NT2/D1 (cell line): Measurements from ENCODE around the gene SLC48A1.

Experiments
- DNase-seq: peaks from one replicate; pipeline ENCODE4 v3.0.0-alpha.2; 2011; ENCODE audit warnings: low read depth, low spot score
- H3K27me3 ChIP-seq: 2 replicates; pipeline ENCODE4 v1.6.0; 2011; ENCODE audit warnings: mild to moderate bottlenecking; ENCODE audit not compliant: insufficient read length, insufficient read depth
- H3K36me3 ChIP-seq: 2 replicates; pipeline ENCODE4 v1.6.1; 2011; ENCODE audit warnings: mild to moderate bottlenecking, low read length, mixed read lengths; ENCODE audit not compliant: insufficient read depth, insufficient read length
- H3K4me1 ChIP-seq: 2 replicates; pipeline ENCODE4 v1.5.1; 2011; ENCODE audit not compliant: insufficient read depth, insufficient read length
- H3K4me3 ChIP-seq: 2 replicates; pipeline ENCODE4 v1.5.1; 2011; ENCODE audit warnings: low read depth; ENCODE audit not compliant: insufficient read length
- H3K9ac ChIP-seq: 2 replicates; pipeline ENCODE4 v1.6.0; 2011; ENCODE audit warnings: low read depth; ENCODE audit not compliant: insufficient read length
- H3K9me3 ChIP-seq: 2 replicates; pipeline ENCODE4 v1.5.1; 2011; ENCODE audit warnings: mild to moderate bottlenecking, low read length; ENCODE audit not compliant: insufficient read depth
- SUZ12 ChIP-seq: IDR thresholded peaks from 2 replicates; pipeline ENCODE4 v1.6.1; 2011; ENCODE audit not compliant: insufficient read length, insufficient read depth; ENCODE audit errors: extremely low read depth
- YY1 ChIP-seq: IDR thresholded peaks from 2 replicates; pipeline ENCODE4 v1.6.1; 2011; ENCODE audit not compliant: insufficient read length, insufficient read depth
- ZNF274 ChIP-seq: IDR thresholded peaks from 2 replicates; pipeline ENCODE4 v1.6.1; 2011; ENCODE audit warnings: mild to moderate bottlenecking, low read depth, low read length

Gene SLC48A1

GRCh38 chr12:47799357-47799955 lies 26.4 kb downstream of the SLC48A1 start:
- Histone ChIP-seq H3K9ac (no peak overlapping the region), H3K9me3 (no peaks in the 10 kb centered on the region), H3K4me3 (no peak overlapping the region), H3K27me3 (no peaks in the 10 kb centered on the region), H3K36me3 (peaks cover 96% of the 10 kb centered on the region), H3K4me1 (peaks cover 41% of the 10 kb centered on the region)
- TF ChIP-seq SUZ12 (no peak), ZNF274 (no peak), YY1 (no peak)
- no peak for DNase-seq

DNA sequence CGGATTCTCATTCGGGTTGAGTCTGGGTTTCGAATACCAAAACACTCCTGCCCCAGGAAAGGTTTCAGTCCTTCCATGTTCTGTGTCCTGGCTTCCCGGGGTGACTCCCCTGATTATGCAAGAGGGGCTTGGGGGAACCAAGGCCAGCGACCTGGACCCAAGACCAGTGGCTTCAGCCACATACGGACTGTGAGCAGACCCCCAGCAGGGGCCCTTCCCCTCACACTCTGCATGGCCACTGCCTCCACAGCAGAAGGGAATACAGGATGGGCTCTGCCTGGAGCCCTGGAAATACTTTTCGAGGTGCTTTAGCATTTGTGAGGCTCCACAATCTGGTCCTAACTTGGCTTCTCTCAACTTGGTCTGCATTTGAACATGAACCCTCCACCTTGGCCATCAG lies 27.5 kb downstream of the SLC48A1 start:
- H3K9ac ChIP-seq, result no peak overlapping the region
- H3K4me1 ChIP-seq, result peaks cover 44% of the 10 kb centered on the region
- H3K9me3 ChIP-seq, result no peaks in the 10 kb centered on the region
- no peaks in the 10 kb centered on the region for H3K27me3 ChIP-seq
- peaks cover 96% of the 10 kb centered on the region for H3K36me3 ChIP-seq
- no peak for DNase-seq
- TF ChIP-seq YY1, result no peak
- no peak for TF ChIP-seq ZNF274
- TF ChIP-seq SUZ12, result no peak
- no peak overlapping the region for H3K4me3 ChIP-seq

DNA sequence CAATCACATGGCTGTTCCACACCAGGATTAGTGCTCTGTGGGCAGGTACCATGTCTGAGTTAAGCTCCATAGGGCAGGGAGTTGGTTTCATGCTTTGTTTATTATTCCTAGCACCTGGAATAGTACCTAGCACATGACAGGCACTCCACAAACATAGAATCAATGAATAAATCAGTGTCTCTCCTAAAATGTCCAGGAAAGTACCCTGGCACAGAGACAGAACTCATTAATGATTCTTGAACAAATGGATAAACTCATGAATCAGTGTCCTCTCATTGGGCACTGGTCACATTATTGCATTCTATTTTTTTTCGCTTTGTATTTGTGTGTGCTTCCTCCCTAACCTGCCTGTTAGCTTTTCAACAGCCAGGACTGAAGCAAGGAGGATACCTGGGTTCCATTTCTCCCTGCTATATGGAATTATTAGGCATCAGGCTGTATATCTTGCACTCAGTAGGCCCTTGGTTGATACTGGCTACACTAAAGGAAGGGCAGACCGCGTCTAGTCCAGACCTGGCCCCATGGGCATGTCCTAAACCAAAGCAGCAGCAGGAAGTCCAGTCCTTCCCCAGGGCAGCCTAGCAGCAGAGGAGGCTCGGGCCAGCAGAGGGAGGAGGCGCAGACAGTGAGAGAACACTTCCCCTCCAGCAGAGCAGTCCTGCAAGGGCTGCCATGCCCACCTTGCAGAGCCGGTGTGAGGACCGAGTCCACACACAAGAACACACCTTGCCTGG lies 28.3 kb downstream of the SLC48A1 start:
- H3K4me1 ChIP-seq, result peaks cover 44% of the 10 kb centered on the region
- H3K36me3 ChIP-seq, result peaks cover 97% of the 10 kb centered on the region

GRCh38 chr12:47801904-47802246 lies 28.8 kb downstream of the SLC48A1 start:
- H3K9me3 ChIP-seq, result no peaks in the 10 kb centered on the region
- no peak for DNase-seq
- H3K36me3 ChIP-seq, result peaks cover 97% of the 10 kb centered on the region

More for the DNA sequence above, 28.3 kb downstream of the SLC48A1 start:
- DNase-seq, result no peak
- Histone ChIP-seq H3K9me3 (no peaks in the 10 kb centered on the region), H3K27me3 (no peaks in the 10 kb centered on the region), H3K9ac (no peak overlapping the region), H3K4me3 (no peak overlapping the region)
- TF ChIP-seq YY1 (no peak), ZNF274 (no peak), SUZ12 (no peak)

DNA sequence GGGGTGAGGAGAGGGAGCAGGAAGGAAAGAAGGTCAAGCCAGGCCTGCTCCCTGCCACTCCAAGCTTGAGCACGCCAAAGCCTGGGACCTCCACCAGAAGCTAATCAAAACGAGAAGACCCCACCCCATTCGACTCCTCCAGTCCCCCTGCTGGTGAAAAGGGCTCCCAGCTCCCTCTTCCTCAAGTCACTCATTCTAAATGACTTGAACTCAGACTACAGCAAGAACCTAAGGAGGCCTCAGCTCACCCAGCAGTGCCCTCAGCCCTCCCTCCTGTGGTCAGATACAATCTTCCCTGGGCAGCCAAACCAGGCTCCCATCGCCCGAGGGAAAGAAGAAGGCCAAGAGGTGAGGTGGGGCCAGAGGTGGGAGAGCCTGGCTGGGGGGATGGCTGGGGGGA lies 29.3 kb downstream of the SLC48A1 start:
- Histone ChIP-seq H3K36me3 (peaks cover 93% of the 10 kb centered on the region), H3K9me3 (no peaks in the 10 kb centered on the region), H3K9ac (no peak overlapping the region), H3K4me1 (peaks cover 45% of the 10 kb centered on the region), H3K27me3 (no peaks in the 10 kb centered on the region), H3K4me3 (no peak overlapping the region)
- DNase-seq, result no peak
- TF ChIP-seq YY1 (no peak), SUZ12 (no peak), ZNF274 (no peak)

More at GRCh38 chr12:47801904-47802246, 28.8 kb downstream of the SLC48A1 start:
- no peak overlapping the region for H3K9ac ChIP-seq
- peaks cover 44% of the 10 kb centered on the region for H3K4me1 ChIP-seq
- no peaks in the 10 kb centered on the region for H3K27me3 ChIP-seq
- TF ChIP-seq YY1 (no peak), SUZ12 (no peak), ZNF274 (no peak)
- H3K4me3 ChIP-seq, result no peak overlapping the region

DNA sequence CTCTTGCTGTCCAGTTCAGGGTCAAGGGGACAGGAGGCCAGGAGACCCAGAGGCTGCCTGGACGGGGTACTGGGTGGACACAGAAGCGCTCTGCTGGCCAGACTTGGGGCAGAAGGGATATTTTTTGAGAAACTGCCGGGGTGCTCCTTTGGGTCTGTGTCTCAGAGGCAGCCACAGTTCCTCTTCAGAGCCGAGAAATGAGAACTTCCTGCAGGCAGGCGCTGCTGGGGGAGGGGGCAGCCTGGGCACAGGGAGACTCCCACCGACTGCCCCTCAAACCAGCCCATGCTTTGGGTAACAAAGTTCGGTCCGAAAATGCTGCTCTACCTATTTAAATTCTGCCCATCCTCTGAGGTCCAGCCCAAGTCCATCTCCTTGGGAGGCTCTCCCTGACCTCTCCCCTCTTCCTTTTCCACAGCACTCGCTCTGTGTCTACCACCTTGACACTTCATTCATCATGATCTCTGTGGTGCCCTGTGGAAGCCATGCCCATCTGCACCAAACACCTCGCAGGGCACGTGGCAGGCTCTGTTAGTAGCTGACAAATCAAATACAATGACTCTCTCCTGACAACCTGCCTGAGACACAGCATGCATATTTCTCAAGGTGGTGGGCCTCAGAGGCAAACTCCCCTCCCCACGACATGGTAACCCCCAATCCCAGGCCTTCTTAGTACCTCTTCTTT lies 30.3 kb downstream of the SLC48A1 start:
- Histone ChIP-seq H3K27me3 (no peaks in the 10 kb centered on the region), H3K9ac (no peak overlapping the region), H3K36me3 (peaks cover 90% of the 10 kb centered on the region)

DNA sequence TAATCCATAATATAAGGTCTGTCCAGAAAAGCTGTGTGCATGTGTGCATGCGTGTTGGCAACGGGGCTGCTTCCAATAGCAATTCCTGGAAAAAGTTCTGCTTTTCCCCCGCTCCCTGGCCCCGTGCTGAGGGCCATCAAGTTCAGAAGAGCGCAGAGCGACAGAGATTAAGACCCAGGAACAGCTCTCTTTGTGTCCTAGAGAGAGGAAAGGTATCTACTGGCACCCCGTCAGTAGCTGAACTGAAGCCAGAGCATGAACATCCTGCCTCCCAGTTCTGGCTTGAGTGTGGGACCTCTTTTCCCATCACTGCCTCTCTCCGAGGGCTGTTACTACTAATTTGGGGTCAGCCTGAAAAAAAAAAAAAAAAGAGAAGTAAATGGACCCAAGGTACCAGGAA lies 31.1 kb downstream of the SLC48A1 start:
- Histone ChIP-seq H3K4me3 (no peak overlapping the region), H3K4me1 (peaks cover 52% of the 10 kb centered on the region), H3K9ac (no peak overlapping the region), H3K9me3 (no peaks in the 10 kb centered on the region), H3K36me3 (peaks cover 83% of the 10 kb centered on the region), H3K27me3 (no peaks in the 10 kb centered on the region)
- no peak for TF ChIP-seq SUZ12
- TF ChIP-seq ZNF274, result no peak
- no peak for TF ChIP-seq YY1
- DNase-seq, result no peak

More for the DNA sequence above, 30.3 kb downstream of the SLC48A1 start:
- DNase-seq, result no peak
- no peak overlapping the region for H3K4me3 ChIP-seq
- H3K9me3 ChIP-seq, result no peaks in the 10 kb centered on the region
- H3K4me1 ChIP-seq, result peaks cover 53% of the 10 kb centered on the region
- no peak for TF ChIP-seq ZNF274
- TF ChIP-seq SUZ12, result no peak
- no peak for TF ChIP-seq YY1
